WTC11 (cell line): Measurements from ENCODE around the gene MAML2. TPM values are rescaled to one million over a fixed set of nuclear protein-coding genes. Genes with fewer than 3 reads are reported as not detected.

Experiments used
- ATAC-seq: fragments of 200-7000 bp; cut with Tn5 transposase; 2 replicates; pipeline ENCODE4 v1.10.0; 2021; ENCODE audit warnings: mild to moderate bottlenecking, moderate library complexity
- CTCF ChIA-PET: fragments of 300-600 bp; sonication (Branson Sonifier 250); formaldehyde crosslinking; loops from one replicate; lab custom pipeline; 2021; ENCODE audit warnings: antibody characterized with exemption; lab: Charles Lee
- POLR2A ChIA-PET: fragments of 350-600 bp; sonication (Branson Sonifier 250); formaldehyde crosslinking; loops from one replicate; lab custom pipeline; 2021; ENCODE audit warnings: antibody characterized with exemption; lab: Charles Lee
- DNase-seq: peaks from one replicate; pipeline ENCODE4 v3.0.0; 2021; ENCODE audit warnings: low spot score
- H3K27ac Mint-ChIP-seq: 2 replicates; pipeline ENCODE4 v1.8.0; 2021; ENCODE audit warnings: mixed read lengths
- H3K27me3 Mint-ChIP-seq: 2 replicates; pipeline ENCODE4 v1.8.0; 2021; ENCODE audit warnings: low read depth, mild to moderate bottlenecking, moderate library complexity, mixed read lengths
- H3K36me3 Mint-ChIP-seq: 2 replicates; pipeline ENCODE4 v1.8.0; 2021; ENCODE audit warnings: mixed read lengths
- H3K4me1 Mint-ChIP-seq: 2 replicates; pipeline ENCODE4 v1.8.0; 2022; ENCODE audit warnings: mixed read lengths
- H3K4me3 Mint-ChIP-seq: 2 replicates; pipeline ENCODE4 v1.8.0; 2021; ENCODE audit warnings: mild to moderate bottlenecking, moderate library complexity, mixed read lengths
- H3K9me3 Mint-ChIP-seq: 2 replicates; pipeline ENCODE4 v1.8.0; 2021; ENCODE audit warnings: mixed read lengths
- ERG ChIP-seq: fragments of 250-450 bp; sonication (Bioruptor Pico); IDR thresholded peaks from 2 replicates; pipeline ENCODE4 v1.8.0; 2021; ENCODE audit warnings: mild to moderate bottlenecking
- FOXP1 ChIP-seq: sonication (generic); formaldehyde crosslinking; IDR thresholded peaks from 2 replicates; pipeline ENCODE4 v1.8.0; 2022; ENCODE audit warnings: missing genetic modification reagents, mild to moderate bottlenecking, moderate library complexity, borderline replicate concordance
- MLX ChIP-seq: sonication (generic); formaldehyde crosslinking; IDR thresholded peaks from 2 replicates; pipeline ENCODE4 v1.8.1; 2023; ENCODE audit warnings: mild to moderate bottlenecking, missing genetic modification reagents, moderate library complexity
- MXD4 ChIP-seq: fragments of 250-450 bp; sonication (Bioruptor Pico); IDR thresholded peaks from 2 replicates; pipeline ENCODE4 v1.8.0; 2021; ENCODE audit warnings: mild to moderate bottlenecking, moderate library complexity, borderline replicate concordance
- MYBL2 ChIP-seq: sonication (generic); formaldehyde crosslinking; IDR thresholded peaks from 2 replicates; pipeline ENCODE4 v1.8.1; 2023; ENCODE audit warnings: mild to moderate bottlenecking, moderate library complexity, missing genetic modification reagents
- PRDM15 ChIP-seq: sonication (generic); formaldehyde crosslinking; IDR thresholded peaks from 2 replicates; pipeline ENCODE4 v1.8.0; 2022; ENCODE audit warnings: missing genetic modification reagents
- PRRX2 ChIP-seq: fragments of 250-450 bp; sonication (Bioruptor Pico); IDR thresholded peaks from 2 replicates; pipeline ENCODE4 v1.8.0; 2021; ENCODE audit warnings: mild to moderate bottlenecking
- TEAD4 ChIP-seq: sonication (generic); formaldehyde crosslinking; IDR thresholded peaks from 2 replicates; pipeline ENCODE4 v1.8.0; 2022; ENCODE audit warnings: mild to moderate bottlenecking, missing genetic modification reagents
- ZBTB21 ChIP-seq: sonication (generic); formaldehyde crosslinking; IDR thresholded peaks from 2 replicates; pipeline ENCODE4 v1.8.1; 2023; ENCODE audit warnings: mild to moderate bottlenecking, missing genetic modification reagents, borderline replicate concordance
- ZNF416 ChIP-seq: fragments of 250-450 bp; sonication (Bioruptor Pico); IDR thresholded peaks from 2 replicates; pipeline ENCODE4 v1.9.0; 2021; ENCODE audit warnings: mild to moderate bottlenecking, inconsistent platforms
- total RNA-seq: library from RNA; stranded (reverse); gene quantifications from 3 replicates; pipeline ENCODE4 v1.2.3, GENCODE V29; 2021
- TF ChIP-seq, protein P1 (sequence below): sonication (generic); formaldehyde crosslinking; IDR thresholded peaks from 2 replicates; pipeline ENCODE4 v1.8.1; 2022; ENCODE audit warnings: low read depth, mild to moderate bottlenecking, moderate library complexity, missing genetic modification reagents, borderline replicate concordance
- TF ChIP-seq, protein P2 (sequence below): fragments of 250-450 bp; sonication (Bioruptor Pico); IDR thresholded peaks from 2 replicates; pipeline ENCODE4 v1.9.0; 2021; ENCODE audit warnings: mild to moderate bottlenecking
- TF ChIP-seq, protein P3 (sequence below): fragments of 250-450 bp; sonication (Bioruptor Pico); IDR thresholded peaks from 2 replicates; pipeline ENCODE4 v2.1.2; 2022; ENCODE audit warnings: mild to moderate bottlenecking, moderate library complexity
- TF ChIP-seq, protein P4 (sequence below): sonication (generic); formaldehyde crosslinking; conservative IDR thresholded peaks from 2 replicates; pipeline ENCODE4 v1.8.1; 2023; ENCODE audit warnings: mild to moderate bottlenecking, low read depth, missing genetic modification reagents, moderate library complexity
- TF ChIP-seq, protein P5 (sequence below): fragments of 250-450 bp; sonication (Bioruptor Pico); IDR thresholded peaks from 2 replicates; pipeline ENCODE4 v1.9.0; 2021; ENCODE audit warnings: mild to moderate bottlenecking, borderline replicate concordance

The MAML2 gene
- total RNA-seq, 1 experiment from 2014 or later = 8.1 TPM

- Mint-ChIP-seq H3K27ac (no peak overlapping the region), H3K9me3 (no peaks in the 10 kb centered on the region), H3K4me1 (peaks cover 53% of the 10 kb centered on the region), H3K27me3 (no peaks in the 10 kb centered on the region), H3K4me3 (no peak overlapping the region), H3K36me3 (no peaks in the 10 kb centered on the region)
- TF ChIP-seq, protein P1, sequence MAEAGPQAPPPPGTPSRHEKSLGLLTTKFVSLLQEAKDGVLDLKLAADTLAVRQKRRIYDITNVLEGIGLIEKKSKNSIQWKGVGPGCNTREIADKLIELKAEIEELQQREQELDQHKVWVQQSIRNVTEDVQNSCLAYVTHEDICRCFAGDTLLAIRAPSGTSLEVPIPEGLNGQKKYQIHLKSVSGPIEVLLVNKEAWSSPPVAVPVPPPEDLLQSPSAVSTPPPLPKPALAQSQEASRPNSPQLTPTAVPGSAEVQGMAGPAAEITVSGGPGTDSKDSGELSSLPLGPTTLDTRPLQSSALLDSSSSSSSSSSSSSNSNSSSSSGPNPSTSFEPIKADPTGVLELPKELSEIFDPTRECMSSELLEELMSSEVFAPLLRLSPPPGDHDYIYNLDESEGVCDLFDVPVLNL = no peak
- TF ChIP-seq, protein P2, sequence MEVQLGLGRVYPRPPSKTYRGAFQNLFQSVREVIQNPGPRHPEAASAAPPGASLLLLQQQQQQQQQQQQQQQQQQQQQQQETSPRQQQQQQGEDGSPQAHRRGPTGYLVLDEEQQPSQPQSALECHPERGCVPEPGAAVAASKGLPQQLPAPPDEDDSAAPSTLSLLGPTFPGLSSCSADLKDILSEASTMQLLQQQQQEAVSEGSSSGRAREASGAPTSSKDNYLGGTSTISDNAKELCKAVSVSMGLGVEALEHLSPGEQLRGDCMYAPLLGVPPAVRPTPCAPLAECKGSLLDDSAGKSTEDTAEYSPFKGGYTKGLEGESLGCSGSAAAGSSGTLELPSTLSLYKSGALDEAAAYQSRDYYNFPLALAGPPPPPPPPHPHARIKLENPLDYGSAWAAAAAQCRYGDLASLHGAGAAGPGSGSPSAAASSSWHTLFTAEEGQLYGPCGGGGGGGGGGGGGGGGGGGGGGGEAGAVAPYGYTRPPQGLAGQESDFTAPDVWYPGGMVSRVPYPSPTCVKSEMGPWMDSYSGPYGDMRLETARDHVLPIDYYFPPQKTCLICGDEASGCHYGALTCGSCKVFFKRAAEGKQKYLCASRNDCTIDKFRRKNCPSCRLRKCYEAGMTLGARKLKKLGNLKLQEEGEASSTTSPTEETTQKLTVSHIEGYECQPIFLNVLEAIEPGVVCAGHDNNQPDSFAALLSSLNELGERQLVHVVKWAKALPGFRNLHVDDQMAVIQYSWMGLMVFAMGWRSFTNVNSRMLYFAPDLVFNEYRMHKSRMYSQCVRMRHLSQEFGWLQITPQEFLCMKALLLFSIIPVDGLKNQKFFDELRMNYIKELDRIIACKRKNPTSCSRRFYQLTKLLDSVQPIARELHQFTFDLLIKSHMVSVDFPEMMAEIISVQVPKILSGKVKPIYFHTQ = no peak
- no peak for TF ChIP-seq MLX
- no peak for TF ChIP-seq PRDM15 (CRISPR knock-in tag)
- TF ChIP-seq, protein P3, sequence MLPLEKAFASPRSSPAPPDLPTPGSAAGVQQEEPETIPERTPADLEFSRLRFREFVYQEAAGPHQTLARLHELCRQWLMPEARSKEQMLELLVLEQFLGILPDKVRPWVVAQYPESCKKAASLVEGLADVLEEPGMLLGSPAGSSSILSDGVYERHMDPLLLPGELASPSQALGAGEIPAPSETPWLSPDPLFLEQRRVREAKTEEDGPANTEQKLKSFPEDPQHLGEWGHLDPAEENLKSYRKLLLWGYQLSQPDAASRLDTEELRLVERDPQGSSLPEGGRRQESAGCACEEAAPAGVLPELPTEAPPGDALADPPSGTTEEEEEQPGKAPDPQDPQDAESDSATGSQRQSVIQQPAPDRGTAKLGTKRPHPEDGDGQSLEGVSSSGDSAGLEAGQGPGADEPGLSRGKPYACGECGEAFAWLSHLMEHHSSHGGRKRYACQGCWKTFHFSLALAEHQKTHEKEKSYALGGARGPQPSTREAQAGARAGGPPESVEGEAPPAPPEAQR (CRISPR knock-in tag) = no peak
- TF ChIP-seq ZNF416 (CRISPR knock-in tag) = no peak
- TF ChIP-seq ERG (CRISPR knock-in tag) = no peak
- TF ChIP-seq, protein P4, sequence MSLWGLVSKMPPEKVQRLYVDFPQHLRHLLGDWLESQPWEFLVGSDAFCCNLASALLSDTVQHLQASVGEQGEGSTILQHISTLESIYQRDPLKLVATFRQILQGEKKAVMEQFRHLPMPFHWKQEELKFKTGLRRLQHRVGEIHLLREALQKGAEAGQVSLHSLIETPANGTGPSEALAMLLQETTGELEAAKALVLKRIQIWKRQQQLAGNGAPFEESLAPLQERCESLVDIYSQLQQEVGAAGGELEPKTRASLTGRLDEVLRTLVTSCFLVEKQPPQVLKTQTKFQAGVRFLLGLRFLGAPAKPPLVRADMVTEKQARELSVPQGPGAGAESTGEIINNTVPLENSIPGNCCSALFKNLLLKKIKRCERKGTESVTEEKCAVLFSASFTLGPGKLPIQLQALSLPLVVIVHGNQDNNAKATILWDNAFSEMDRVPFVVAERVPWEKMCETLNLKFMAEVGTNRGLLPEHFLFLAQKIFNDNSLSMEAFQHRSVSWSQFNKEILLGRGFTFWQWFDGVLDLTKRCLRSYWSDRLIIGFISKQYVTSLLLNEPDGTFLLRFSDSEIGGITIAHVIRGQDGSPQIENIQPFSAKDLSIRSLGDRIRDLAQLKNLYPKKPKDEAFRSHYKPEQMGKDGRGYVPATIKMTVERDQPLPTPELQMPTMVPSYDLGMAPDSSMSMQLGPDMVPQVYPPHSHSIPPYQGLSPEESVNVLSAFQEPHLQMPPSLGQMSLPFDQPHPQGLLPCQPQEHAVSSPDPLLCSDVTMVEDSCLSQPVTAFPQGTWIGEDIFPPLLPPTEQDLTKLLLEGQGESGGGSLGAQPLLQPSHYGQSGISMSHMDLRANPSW (CRISPR knock-in tag) = no peak
- TF ChIP-seq FOXP1 (CRISPR knock-in tag) = no peak
- TF ChIP-seq MYBL2 (CRISPR knock-in tag) = no peak
- TF ChIP-seq TEAD4 (CRISPR knock-in tag) = no peak
- no peak for TF ChIP-seq ZBTB21 (CRISPR knock-in tag)
- no peak for TF ChIP-seq PRRX2 (CRISPR knock-in tag)
- TF ChIP-seq, protein P5, sequence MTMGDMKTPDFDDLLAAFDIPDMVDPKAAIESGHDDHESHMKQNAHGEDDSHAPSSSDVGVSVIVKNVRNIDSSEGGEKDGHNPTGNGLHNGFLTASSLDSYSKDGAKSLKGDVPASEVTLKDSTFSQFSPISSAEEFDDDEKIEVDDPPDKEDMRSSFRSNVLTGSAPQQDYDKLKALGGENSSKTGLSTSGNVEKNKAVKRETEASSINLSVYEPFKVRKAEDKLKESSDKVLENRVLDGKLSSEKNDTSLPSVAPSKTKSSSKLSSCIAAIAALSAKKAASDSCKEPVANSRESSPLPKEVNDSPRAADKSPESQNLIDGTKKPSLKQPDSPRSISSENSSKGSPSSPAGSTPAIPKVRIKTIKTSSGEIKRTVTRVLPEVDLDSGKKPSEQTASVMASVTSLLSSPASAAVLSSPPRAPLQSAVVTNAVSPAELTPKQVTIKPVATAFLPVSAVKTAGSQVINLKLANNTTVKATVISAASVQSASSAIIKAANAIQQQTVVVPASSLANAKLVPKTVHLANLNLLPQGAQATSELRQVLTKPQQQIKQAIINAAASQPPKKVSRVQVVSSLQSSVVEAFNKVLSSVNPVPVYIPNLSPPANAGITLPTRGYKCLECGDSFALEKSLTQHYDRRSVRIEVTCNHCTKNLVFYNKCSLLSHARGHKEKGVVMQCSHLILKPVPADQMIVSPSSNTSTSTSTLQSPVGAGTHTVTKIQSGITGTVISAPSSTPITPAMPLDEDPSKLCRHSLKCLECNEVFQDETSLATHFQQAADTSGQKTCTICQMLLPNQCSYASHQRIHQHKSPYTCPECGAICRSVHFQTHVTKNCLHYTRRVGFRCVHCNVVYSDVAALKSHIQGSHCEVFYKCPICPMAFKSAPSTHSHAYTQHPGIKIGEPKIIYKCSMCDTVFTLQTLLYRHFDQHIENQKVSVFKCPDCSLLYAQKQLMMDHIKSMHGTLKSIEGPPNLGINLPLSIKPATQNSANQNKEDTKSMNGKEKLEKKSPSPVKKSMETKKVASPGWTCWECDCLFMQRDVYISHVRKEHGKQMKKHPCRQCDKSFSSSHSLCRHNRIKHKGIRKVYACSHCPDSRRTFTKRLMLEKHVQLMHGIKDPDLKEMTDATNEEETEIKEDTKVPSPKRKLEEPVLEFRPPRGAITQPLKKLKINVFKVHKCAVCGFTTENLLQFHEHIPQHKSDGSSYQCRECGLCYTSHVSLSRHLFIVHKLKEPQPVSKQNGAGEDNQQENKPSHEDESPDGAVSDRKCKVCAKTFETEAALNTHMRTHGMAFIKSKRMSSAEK (CRISPR knock-in tag) = no peak
- no peak for TF ChIP-seq MXD4 (CRISPR knock-in tag)
- ATAC-seq (no peak), DNase-seq (no peak)
- ChIA-PET POLR2A (no interaction called here), CTCF (interaction anchor here (1.5 kb wide), 1 partner anchor 130 kb away, joined by 8 read pairs; the partner anchor contains the start of gene MAML2)
Measured at GRCh38 chr11:96213500-96213899, 129.5 kb downstream of the MAML2 start.
